Suprapubic skin (tissue), 4 donors: ENCODE data around the gene ADH5.

Experiments
- EP300 ChIP-seq: sonication (generic); formaldehyde crosslinking; IDR thresholded peaks from one replicate; pipeline ENCODE4 v1.6.1; 2017; ENCODE audit warnings: antibody characterized with exemption
- POLR2A ChIP-seq, 2 donors: fragments of 450-650 bp; IDR thresholded peaks; one replicate each; pipeline ENCODE4 v1.6.1; 2017; ENCODE audit warnings: antibody characterized with exemption in 2 of 2, mild to moderate bottlenecking in 2 of 2, moderate library complexity in 2 of 2
- POLR2AphosphoS5 ChIP-seq, 3 donors: sonication (generic); formaldehyde crosslinking; IDR thresholded peaks; one replicate each; pipeline ENCODE4 v1.6.1; 2017; ENCODE audit warnings: antibody characterized with exemption in 3 of 3
- TF ChIP-seq, protein P1 (sequence below), 2 donors: fragments of 200-600 bp in 1 of 2; fragments of 450-650 bp in 1 of 2; sonication (generic) in 1 of 2; IDR thresholded peaks; one replicate each; pipeline ENCODE4 v1.5.1; 2016 to 2019; ENCODE audit warnings: antibody characterized with exemption in 2 of 2, mild to moderate bottlenecking in 1 of 2, moderate library complexity in 1 of 2

DNA sequence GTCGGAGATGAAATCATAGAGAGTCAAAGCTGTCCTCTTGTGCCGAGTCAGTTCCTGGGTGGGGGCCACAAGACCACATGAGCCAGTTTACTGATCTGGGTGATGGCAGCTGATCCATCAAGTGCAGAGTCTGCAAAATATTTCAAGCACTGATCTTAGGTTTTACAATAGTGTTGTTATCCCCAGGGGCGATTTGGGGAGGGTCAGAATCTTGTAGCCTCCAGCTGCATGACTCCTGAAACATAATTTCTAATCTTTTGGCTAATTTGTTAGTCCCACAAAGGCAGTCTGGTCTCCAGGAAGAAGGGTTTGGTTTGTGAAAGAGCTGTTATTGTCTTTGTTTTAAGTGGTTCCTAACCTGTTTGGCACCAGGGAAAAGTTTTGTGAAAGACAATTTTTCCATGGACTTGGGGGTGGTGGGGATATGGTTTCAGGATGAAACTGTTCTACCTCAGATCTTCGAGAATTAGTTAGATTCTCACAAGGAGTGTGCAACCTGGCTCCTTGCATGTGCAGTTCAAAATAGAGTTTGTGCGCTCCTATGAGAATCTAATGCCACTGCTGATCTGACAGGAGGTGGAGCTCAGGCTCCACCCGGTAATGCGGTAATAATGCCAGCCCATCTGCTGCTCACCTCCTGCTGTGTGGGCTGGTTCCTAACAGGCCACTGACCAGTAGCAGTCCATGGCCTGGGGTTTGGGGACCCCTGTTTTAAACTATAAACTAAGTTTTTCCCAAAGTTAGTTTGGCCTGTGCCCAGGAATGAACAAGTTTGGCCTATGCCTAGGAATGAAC is 63.9 kb downstream of the ADH5 start:
- TF ChIP-seq, protein P1, sequence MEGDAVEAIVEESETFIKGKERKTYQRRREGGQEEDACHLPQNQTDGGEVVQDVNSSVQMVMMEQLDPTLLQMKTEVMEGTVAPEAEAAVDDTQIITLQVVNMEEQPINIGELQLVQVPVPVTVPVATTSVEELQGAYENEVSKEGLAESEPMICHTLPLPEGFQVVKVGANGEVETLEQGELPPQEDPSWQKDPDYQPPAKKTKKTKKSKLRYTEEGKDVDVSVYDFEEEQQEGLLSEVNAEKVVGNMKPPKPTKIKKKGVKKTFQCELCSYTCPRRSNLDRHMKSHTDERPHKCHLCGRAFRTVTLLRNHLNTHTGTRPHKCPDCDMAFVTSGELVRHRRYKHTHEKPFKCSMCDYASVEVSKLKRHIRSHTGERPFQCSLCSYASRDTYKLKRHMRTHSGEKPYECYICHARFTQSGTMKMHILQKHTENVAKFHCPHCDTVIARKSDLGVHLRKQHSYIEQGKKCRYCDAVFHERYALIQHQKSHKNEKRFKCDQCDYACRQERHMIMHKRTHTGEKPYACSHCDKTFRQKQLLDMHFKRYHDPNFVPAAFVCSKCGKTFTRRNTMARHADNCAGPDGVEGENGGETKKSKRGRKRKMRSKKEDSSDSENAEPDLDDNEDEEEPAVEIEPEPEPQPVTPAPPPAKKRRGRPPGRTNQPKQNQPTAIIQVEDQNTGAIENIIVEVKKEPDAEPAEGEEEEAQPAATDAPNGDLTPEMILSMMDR (IDR thresholded peaks at IDR 0.05), result no peak
- no peak for TF ChIP-seq EP300
- no peak for TF ChIP-seq POLR2A (IDR thresholded peaks at IDR 0.05)
- TF ChIP-seq POLR2AphosphoS5 (IDR thresholded peaks at IDR 0.05), result no peak
